GM12873 (cell line): ENCODE results near the gene CABLES1.

Experiments
- CTCF ChIP-seq: IDR thresholded peaks from 2 replicates; pipeline ENCODE4 v1.5.1; 2012; ENCODE audit warnings: low read depth, mild to moderate bottlenecking, moderate library complexity, low read length, control low read depth; ENCODE audit not compliant: insufficient read depth; ENCODE audit errors: missing control alignments

The CABLES1 gene

GRCh38 chr18:23257137-23257536 is 121.9 kb downstream of the CABLES1 start:
- no peak for TF ChIP-seq CTCF

GRCh38 chr18:23257686-23258565 is 122.6 kb downstream of the CABLES1 start:
- TF ChIP-seq CTCF = no peak

GRCh38 chr18:23258566-23259469 is 123.5 kb downstream of the CABLES1 start:
- TF ChIP-seq CTCF = no peak

- no peak for TF ChIP-seq CTCF
Measured at GRCh38 chr18:23259701-23260681, 124.7 kb downstream of the CABLES1 start.

- no peak for TF ChIP-seq CTCF
Measured at GRCh38 chr18:23260926-23261590, 125.8 kb downstream of the CABLES1 start.

GRCh38 chr18:23263551-23264235 is 128.4 kb downstream of the CABLES1 start:
- no peak for TF ChIP-seq CTCF
